GM12874 (cell line): ENCODE data around the gene CDH23.

ENCODE experiments used
- TF ChIP-seq, protein P1 (sequence below): IDR thresholded peaks from 2 replicates; pipeline ENCODE4 v1.5.1; 2011; ENCODE audit warnings: low read depth, mild to moderate bottlenecking, control low read depth, low read length, moderate library complexity; ENCODE audit not compliant: insufficient read depth

The CDH23 gene

DNA sequence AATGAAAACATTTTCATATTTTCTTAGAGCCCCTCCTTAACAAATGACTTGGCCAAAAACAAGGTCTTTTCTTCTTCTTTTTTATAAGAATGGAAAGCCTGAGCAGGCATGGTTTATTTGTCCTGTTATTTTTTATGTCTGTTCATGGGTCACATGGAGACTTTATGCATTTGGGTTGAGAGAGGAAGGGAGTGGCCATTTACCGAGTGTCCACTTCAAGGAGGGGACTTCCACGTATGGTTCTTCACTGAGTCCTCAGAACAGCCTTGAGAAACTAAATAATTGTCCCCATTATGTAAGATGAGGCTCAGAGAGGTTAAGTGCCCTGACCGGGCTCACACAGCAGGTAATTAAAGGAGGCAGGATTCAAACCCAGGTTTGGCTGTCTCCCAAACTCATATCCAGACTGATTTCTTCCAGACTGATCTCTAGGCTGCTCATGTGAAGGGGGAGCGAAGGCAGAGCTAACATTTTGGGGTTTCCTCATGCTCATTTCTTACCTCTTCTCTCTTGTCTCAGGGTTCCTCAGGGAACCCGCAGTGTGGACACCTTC lies 82.2 kb downstream of the CDH23 start:
- TF ChIP-seq, protein P1, sequence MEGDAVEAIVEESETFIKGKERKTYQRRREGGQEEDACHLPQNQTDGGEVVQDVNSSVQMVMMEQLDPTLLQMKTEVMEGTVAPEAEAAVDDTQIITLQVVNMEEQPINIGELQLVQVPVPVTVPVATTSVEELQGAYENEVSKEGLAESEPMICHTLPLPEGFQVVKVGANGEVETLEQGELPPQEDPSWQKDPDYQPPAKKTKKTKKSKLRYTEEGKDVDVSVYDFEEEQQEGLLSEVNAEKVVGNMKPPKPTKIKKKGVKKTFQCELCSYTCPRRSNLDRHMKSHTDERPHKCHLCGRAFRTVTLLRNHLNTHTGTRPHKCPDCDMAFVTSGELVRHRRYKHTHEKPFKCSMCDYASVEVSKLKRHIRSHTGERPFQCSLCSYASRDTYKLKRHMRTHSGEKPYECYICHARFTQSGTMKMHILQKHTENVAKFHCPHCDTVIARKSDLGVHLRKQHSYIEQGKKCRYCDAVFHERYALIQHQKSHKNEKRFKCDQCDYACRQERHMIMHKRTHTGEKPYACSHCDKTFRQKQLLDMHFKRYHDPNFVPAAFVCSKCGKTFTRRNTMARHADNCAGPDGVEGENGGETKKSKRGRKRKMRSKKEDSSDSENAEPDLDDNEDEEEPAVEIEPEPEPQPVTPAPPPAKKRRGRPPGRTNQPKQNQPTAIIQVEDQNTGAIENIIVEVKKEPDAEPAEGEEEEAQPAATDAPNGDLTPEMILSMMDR: no peak

DNA sequence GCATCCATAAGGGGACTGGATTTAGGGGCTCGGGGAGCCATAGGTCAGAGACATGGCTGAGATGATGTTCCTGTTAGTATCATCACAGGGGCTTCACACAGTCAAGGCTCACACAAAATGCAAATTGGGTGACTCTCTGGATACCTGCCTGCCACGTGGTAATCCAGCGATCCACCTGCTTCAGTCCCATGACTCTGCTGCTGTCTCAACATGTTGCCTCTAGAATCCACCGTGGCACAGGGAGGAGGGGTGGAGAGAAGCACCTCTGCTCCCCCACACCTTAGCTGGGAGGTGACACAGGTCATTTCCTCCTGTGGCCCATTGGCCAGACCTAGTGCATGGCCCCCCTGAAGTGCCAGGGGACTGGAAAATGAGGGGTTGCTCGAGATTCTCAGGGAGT lies 83.1 kb downstream of the CDH23 start:
- TF ChIP-seq, protein P1: no peak

DNA sequence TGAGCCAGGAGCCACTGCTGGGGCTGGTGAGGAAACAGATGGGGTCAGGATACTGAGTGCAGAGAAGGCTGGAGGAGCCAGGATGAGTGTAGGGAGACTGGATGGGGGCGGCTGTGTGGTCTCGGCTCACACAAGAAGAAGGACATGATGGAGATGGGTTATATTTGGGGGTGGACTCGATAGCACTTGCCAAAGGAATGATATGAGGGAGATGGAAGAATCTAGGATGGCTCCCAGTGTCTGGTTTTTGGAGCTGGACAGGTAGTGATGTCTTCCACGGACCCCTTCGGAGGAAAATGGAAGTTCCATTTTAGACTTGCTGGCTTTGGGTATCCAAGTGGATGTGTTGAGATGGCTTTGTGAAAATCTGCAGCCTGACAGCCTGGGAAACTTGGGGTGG lies 83.9 kb downstream of the CDH23 start:
- TF ChIP-seq, protein P1: no peak

DNA sequence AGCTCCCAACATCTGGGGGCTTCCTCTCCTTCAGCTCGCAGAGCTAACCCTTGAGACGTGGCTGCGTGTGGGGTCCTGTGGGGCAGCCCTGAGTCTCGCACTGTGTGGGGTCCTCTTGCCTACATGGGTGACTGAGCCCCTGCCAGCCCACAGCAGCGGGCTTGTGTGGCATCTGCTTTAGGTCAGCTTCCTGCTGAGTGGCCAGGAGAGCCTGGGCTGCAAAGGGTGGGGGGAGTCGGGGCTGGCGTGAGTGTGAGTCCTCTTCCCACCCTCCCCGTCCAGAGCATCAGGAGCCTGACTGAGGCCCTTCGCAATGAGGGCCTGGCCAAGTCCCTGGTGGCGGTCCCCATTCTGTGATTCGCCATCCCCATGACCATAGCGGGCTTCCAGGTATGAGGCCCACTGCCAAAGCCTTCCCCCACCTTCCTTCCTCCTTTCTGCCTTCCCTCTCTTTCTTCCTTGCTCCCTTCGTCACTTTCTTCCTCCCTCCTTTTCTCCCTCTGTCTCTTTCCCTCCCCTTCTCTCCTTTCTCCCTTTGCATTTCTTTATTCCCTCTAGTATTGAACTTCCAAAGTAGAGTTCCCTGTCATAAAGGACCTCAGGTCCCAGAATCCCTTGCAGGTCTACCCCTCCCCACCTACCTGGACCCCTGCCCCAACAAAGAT lies 85.2 kb downstream of the CDH23 start:
- TF ChIP-seq, protein P1: no peak

DNA sequence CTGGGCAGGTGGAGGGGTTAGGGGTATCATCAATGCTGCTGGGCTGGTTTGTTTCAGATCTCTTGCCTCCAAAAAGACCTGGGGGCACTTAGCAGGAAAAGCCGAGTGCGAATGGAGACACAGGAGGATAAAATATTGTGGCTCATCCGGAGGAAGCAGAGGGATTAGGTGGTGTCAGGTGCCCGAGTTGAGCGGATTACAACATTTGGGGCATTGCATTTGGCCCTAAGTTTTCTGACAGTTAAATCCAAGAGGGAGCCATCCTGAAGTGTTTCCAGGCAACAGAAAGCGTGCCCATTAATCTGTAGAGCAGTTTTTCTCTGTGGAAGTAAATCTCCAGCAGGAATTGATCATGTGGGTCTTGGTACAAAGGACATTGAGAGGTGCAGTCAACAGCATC lies 85.9 kb downstream of the CDH23 start:
- TF ChIP-seq, protein P1: no peak

DNA sequence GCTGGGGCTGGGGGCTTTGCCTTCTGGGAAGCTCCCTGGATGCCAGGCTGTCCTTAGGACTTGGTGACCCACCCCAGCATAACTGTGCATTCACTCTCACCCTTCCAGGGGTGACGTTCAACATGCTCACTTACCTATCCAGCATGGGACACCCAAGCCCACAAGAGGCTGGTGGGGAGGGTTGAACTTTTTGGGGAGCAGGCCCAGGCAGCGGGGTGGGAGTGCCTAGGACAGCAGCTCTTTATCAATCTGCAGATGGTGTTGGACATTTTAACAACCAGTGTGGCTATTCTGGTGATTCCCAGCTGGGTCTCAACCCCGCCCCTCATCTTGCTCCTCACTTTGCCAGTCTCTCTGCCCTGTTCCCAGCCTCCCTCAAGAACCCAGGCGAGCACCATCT lies 86.4 kb downstream of the CDH23 start:
- TF ChIP-seq, protein P1: no peak

DNA sequence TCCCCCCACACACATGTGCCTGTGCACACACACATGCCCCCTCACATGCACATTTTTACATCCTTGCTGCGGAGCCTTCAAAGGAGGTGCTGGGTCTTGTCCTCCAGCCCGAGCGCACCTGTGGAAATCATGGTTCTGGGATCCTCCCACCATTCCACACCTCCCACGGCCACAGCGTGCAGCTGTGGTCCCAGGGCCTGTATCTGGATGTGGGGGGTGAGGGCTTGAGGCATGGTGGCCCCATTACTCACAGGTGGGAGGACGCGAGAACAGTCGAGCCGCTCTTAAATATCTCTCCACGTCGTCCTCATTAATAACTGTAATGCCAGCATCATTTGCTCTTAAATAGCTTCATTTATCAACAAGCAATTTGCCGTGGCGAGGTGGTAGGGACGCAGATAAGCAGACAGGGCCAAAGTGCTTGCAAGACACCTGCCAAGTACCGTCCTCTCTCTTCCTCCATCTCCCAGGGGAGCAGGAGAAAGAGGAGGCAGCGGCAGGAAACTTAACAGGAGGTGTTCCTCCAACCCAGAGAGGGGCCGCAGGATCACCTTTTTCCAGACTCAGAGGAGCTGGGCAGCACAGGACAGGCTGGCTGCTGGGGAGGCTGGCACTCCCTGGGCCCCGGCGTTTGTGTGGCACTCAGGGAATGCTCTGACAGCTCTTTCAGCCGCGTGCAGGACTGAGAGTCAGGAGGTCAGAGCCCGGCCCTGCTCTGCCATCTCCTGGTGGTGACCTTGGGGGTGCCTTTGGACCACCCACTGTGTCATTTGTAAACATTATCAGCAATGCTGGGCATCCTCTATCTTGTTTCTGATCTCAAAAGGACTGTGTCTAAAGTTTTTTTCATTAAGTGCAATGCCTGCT lies 87.4 kb downstream of the CDH23 start:
- TF ChIP-seq, protein P1: no peak
